GM23338 (cell line): Measurements from ENCODE around the gene DIRAS2. TPM values are rescaled to one million over a fixed set of nuclear protein-coding genes. Genes with fewer than 3 reads are reported as not detected.

Experiments
- ATAC-seq: fragments of 200-7000 bp; cut with Tn5 transposase; 3 replicates; pipeline ENCODE4 v1.9.1; 2020
- DNase-seq: peaks from one replicate; pipeline ENCODE4 v3.0.0-alpha.2; 2015; ENCODE audit warnings: low spot score
- H2AFZ ChIP-seq: fragments of 200-600 bp; sonication (generic); 2 replicates; pipeline ENCODE4 v1.8.0; 2016; ENCODE audit warnings: antibody characterized with exemption, mild to moderate bottlenecking, moderate library complexity
- H3F3A ChIP-seq: fragments of 200-600 bp; sonication (generic); replicated peaks from 2 replicates; pipeline ENCODE4 v1.8.0; 2017; ENCODE audit warnings: antibody characterized with exemption, mixed run types, low read depth
- H3K27ac ChIP-seq: fragments of 200-600 bp; sonication (generic); 2 replicates; pipeline ENCODE4 v1.6.1; 2016; ENCODE audit warnings: low read depth
- H3K27me3 ChIP-seq: fragments of 200-600 bp; sonication (generic); 2 replicates; pipeline ENCODE4 v1.8.0; 2016; ENCODE audit warnings: mild to moderate bottlenecking, mixed run types, moderate library complexity; ENCODE audit not compliant: insufficient read depth
- H3K36me3 ChIP-seq: fragments of 200-600 bp; sonication (generic); 2 replicates; pipeline ENCODE4 v1.8.0; 2016; ENCODE audit warnings: mild to moderate bottlenecking; ENCODE audit not compliant: insufficient read depth
- H3K4me1 ChIP-seq: fragments of 200-600 bp; sonication (generic); 2 replicates; pipeline ENCODE4 v1.8.0; 2016; ENCODE audit warnings: mild to moderate bottlenecking, moderate library complexity; ENCODE audit not compliant: insufficient read depth
- H3K4me2 ChIP-seq: fragments of 200-600 bp; sonication (generic); 2 replicates; pipeline ENCODE4 v1.7.1; 2017; ENCODE audit warnings: mixed run types
- H3K4me3 ChIP-seq: fragments of 200-600 bp; sonication (generic); 2 replicates; pipeline ENCODE4 v1.6.1; 2016; ENCODE audit warnings: mixed run types
- H3K79me2 ChIP-seq: fragments of 200-600 bp; sonication (generic); replicated peaks from 2 replicates; pipeline ENCODE4 v1.8.0; 2017; ENCODE audit warnings: mild to moderate bottlenecking; ENCODE audit not compliant: insufficient read depth
- H3K9me2 ChIP-seq: fragments of 200-600 bp; sonication (generic); 2 replicates; pipeline ENCODE4 v1.8.0; 2017; ENCODE audit not compliant: insufficient read depth
- H4K20me1 ChIP-seq: fragments of 200-600 bp; sonication (generic); replicated peaks from 2 replicates; pipeline ENCODE4 v1.8.0; 2017; ENCODE audit warnings: mild to moderate bottlenecking; ENCODE audit not compliant: insufficient read depth
- H3K27ac Mint-ChIP-seq: 2 replicates; pipeline ENCODE4 v1.8.0; 2020; ENCODE audit warnings: inconsistent platforms, mild to moderate bottlenecking, moderate library complexity, mixed read lengths
- H3K27me3 Mint-ChIP-seq: 3 replicates; pipeline ENCODE4 v1.8.0; 2022; ENCODE audit warnings: low read depth, mild to moderate bottlenecking, moderate library complexity, mixed read lengths, inconsistent platforms; ENCODE audit not compliant: insufficient read depth, poor library complexity
- H3K36me3 Mint-ChIP-seq: 3 replicates; pipeline ENCODE4 v1.8.0; 2021; ENCODE audit warnings: low read depth, mild to moderate bottlenecking, inconsistent platforms, moderate library complexity, mixed read lengths
- H3K4me1 Mint-ChIP-seq: 3 replicates; pipeline ENCODE4 v1.8.0; 2020; ENCODE audit warnings: mild to moderate bottlenecking, inconsistent platforms, mixed read lengths
- H3K4me3 Mint-ChIP-seq: 3 replicates; pipeline ENCODE4 v1.8.0; 2021; ENCODE audit warnings: moderate library complexity, mild to moderate bottlenecking, inconsistent platforms, mixed read lengths
- H3K9me3 Mint-ChIP-seq: 3 replicates; pipeline ENCODE4 v1.8.0; 2020; ENCODE audit warnings: moderate library complexity, mild to moderate bottlenecking, inconsistent platforms, mixed read lengths
- CREB1 ChIP-seq: fragments of 250-450 bp; sonication (Bioruptor Pico); IDR thresholded peaks from 2 replicates; pipeline ENCODE4 v1.5.0; 2020; ENCODE audit warnings: low read depth, mild to moderate bottlenecking, moderate library complexity
- CTCF ChIP-seq, 2 experiments: fragments of 200-600 bp in 1 of 2; sonication (generic) in 1 of 2; conservative IDR thresholded peaks; 2 replicates each; pipeline versions ENCODE4 v1.5.1 to v1.6.1; 2016 to 2017; ENCODE audit warnings: antibody characterized with exemption in 2 of 2, low read depth in 2 of 2, mild to moderate bottlenecking in 2 of 2, moderate library complexity in 1 of 2
- EZH2 ChIP-seq: fragments of 200-600 bp; sonication (generic); IDR thresholded peaks from one replicate; pipeline ENCODE4 v1.8.0; 2017; ENCODE audit warnings: antibody characterized with exemption, mild to moderate bottlenecking, low read depth; ENCODE audit not compliant: unreplicated experiment
- EZH2phosphoT487 ChIP-seq: fragments of 200-600 bp; sonication (generic); IDR thresholded peaks from one replicate; pipeline ENCODE4 v1.8.1; 2018; ENCODE audit warnings: antibody characterized with exemption; ENCODE audit not compliant: unreplicated experiment
- NANOG ChIP-seq: IDR thresholded peaks from 2 replicates; pipeline ENCODE4 v1.6.1; 2016; ENCODE audit warnings: antibody characterized with exemption, borderline replicate concordance
- POLR2AphosphoS5 ChIP-seq: IDR thresholded peaks from 2 replicates; pipeline ENCODE4 v1.6.1; 2016; ENCODE audit warnings: antibody characterized with exemption, low read depth
- ZNF114 ChIP-seq: fragments of 250-450 bp; sonication (Bioruptor Pico); IDR thresholded peaks from 2 replicates; pipeline ENCODE4 v1.5.0; 2020; ENCODE audit warnings: mild to moderate bottlenecking, moderate library complexity
- ZNF331 ChIP-seq: fragments of 250-450 bp; sonication (Bioruptor Pico); IDR thresholded peaks from 2 replicates; pipeline ENCODE4 v1.5.0; 2020; ENCODE audit warnings: low read depth, mild to moderate bottlenecking, moderate library complexity
- polyA plus RNA-seq: library from polyadenylated mRNA; unstranded; fragments of >200 nt; fragmentation: Nextera tagmentation; extraction: Ambion mirVana; gene quantifications from 2 replicates; pipeline ENCODE4 v1.2.1, GENCODE V29; 2016
- total RNA-seq: library from RNA; depleted of rRNA; stranded (reverse); fragments of >200 nt; shearing (Covaris generic); gene quantifications from 2 replicates; pipeline ENCODE4 v1.2.3, GENCODE V29; 2014
- TF ChIP-seq, protein P1 (sequence below): IDR thresholded peaks from 2 replicates; pipeline ENCODE4 v1.6.1; 2016; ENCODE audit warnings: antibody characterized with exemption
- TF ChIP-seq, protein P2 (sequence below): IDR thresholded peaks from one replicate; pipeline ENCODE4 v1.6.1; 2018; ENCODE audit warnings: antibody characterized with exemption; ENCODE audit not compliant: unreplicated experiment

The DIRAS2 gene
- total and polyA plus RNA-seq, 2 experiments from 2014 or later: 0.13 to 0.28 TPM

DNA sequence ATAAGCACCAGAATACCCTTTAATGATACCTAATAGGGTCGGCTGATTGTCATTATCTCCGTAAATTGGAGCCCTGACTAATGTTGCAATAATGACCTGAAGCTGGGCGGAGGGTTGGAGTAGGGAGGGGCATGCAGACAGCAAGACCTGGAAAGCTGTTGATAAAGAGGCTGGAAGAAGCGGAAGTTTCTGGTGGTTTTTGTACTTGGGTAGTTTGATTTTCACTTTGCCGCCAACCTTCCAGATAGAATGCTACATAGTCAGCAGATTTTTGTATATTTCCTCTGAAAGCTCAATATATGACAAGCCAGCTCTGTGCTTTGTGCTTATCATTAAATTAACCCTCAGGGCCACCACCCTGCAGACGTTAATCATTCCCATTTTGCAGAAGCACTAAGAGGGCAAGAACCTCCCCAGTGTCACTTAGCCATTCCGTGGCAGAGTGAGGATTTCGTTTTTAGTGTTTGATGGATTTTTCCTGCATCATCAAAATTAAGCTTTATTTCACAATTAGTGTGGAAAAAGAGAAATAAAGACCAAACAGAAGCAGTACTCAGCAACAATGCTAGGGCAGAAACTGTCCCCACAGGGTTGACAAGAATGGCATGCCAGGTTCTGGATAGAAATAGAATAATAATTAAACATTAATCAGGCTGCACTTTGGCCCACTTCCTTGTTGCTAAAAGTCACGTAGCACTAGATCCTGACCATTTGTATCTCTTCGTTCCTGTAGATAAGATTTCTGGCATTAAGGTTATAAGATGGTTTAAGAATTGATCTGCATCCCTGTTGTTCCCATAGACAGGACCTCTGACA, 34.7 kb downstream of the DIRAS2 start (continued):
- TF ChIP-seq ZNF114 (CRISPR knock-in tag) (no peak), POLR2AphosphoS5 (no peak), CREB1 (CRISPR knock-in tag) (no peak), ZNF331 (CRISPR knock-in tag) (no peak), NANOG (no peak), EZH2 (no peak), EZH2phosphoT487 (no peak)
- TF ChIP-seq, protein P1, sequence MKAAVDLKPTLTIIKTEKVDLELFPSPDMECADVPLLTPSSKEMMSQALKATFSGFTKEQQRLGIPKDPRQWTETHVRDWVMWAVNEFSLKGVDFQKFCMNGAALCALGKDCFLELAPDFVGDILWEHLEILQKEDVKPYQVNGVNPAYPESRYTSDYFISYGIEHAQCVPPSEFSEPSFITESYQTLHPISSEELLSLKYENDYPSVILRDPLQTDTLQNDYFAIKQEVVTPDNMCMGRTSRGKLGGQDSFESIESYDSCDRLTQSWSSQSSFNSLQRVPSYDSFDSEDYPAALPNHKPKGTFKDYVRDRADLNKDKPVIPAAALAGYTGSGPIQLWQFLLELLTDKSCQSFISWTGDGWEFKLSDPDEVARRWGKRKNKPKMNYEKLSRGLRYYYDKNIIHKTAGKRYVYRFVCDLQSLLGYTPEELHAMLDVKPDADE: no peak
- TF ChIP-seq, protein P2, sequence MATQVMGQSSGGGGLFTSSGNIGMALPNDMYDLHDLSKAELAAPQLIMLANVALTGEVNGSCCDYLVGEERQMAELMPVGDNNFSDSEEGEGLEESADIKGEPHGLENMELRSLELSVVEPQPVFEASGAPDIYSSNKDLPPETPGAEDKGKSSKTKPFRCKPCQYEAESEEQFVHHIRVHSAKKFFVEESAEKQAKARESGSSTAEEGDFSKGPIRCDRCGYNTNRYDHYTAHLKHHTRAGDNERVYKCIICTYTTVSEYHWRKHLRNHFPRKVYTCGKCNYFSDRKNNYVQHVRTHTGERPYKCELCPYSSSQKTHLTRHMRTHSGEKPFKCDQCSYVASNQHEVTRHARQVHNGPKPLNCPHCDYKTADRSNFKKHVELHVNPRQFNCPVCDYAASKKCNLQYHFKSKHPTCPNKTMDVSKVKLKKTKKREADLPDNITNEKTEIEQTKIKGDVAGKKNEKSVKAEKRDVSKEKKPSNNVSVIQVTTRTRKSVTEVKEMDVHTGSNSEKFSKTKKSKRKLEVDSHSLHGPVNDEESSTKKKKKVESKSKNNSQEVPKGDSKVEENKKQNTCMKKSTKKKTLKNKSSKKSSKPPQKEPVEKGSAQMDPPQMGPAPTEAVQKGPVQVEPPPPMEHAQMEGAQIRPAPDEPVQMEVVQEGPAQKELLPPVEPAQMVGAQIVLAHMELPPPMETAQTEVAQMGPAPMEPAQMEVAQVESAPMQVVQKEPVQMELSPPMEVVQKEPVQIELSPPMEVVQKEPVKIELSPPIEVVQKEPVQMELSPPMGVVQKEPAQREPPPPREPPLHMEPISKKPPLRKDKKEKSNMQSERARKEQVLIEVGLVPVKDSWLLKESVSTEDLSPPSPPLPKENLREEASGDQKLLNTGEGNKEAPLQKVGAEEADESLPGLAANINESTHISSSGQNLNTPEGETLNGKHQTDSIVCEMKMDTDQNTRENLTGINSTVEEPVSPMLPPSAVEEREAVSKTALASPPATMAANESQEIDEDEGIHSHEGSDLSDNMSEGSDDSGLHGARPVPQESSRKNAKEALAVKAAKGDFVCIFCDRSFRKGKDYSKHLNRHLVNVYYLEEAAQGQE: no peak

DNA sequence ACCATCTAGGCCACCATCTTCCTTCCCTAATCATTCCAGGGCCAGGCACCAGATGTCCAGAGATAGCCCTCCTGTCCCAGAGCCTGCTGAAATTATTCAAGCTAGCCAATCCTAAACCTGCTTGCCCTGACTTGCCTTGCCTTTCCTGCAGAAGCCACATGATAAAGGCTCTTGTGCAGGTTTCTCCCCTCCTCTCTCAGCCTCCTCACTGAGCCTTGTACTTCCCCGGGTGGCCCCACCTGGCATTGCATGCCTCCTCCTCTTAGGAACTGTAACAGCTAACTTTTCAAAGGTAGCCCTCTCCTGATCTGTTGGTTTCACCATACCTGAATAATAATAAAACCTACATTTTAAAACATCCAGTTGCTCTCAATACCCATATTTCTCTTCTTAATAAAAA, 42.6 kb downstream of the DIRAS2 start:
- Mint-ChIP-seq H3K27me3 (no peaks in the 10 kb centered on the region), H3K36me3 (no peaks in the 10 kb centered on the region), H3K9me3 (no peaks in the 10 kb centered on the region), H3K4me3 (no peak overlapping the region), H3K4me1 (peaks cover 10% of the 10 kb centered on the region; the same call in 2 of the 3 replicates), H3K27ac (no peak overlapping the region)
- peak; percentile 72 for ATAC-seq
- Histone ChIP-seq H3K4me2 (no peak overlapping the region), H3K27ac (no peak overlapping the region), H4K20me1 (no peaks in the 10 kb centered on the region), H3K27me3 (no peaks in the 10 kb centered on the region), H2AFZ (peak overlapping the region; percentile 80; the same call in 1 of the 2 replicates), H3K79me2 (no peaks in the 10 kb centered on the region), H3K9me2 (no peaks in the 10 kb centered on the region), H3K4me1 (no peaks in the 10 kb centered on the region), H3K4me3 (no peak overlapping the region), H3K36me3 (no peaks in the 10 kb centered on the region), H3F3A (no peaks in the 10 kb centered on the region)
- no peak for DNase-seq
- no peak for TF ChIP-seq EZH2
- TF ChIP-seq, protein P1: no peak
- peak in 1 of 2 experiments; percentile 19; a peak in 1 of 4 replicates for TF ChIP-seq CTCF (conservative IDR thresholded peaks at IDR 0.05; ENCODE audit: low read depth in 2 of 2)
- TF ChIP-seq ZNF114 (CRISPR knock-in tag): no peak
